AG09309 (cell line): Measurements from ENCODE around the gene SPDYE2B.
"Not testable (repeated sequence)": the region's sequence is repeated elsewhere in the genome, so short reads cannot be mapped to it uniquely, and the experiment has no call there.

ENCODE experiments used
- DNase-seq: peaks from one replicate; pipeline ENCODE4 v3.0.0-alpha.2; 2010; ENCODE audit warnings: low read depth
- H3K4me3 ChIP-seq: 2 replicates; pipeline ENCODE4 v1.5.1; 2011; ENCODE audit warnings: mild to moderate bottlenecking, low read depth, low read length, moderate library complexity; ENCODE audit not compliant: control insufficient read depth

Gene SPDYE2B

GRCh38 chr7:102694008-102694407, 43.9 kb downstream of the SPDYE2B start:
- DNase-seq, H3K4me3 ChIP-seq: not testable (repeated sequence)

DNA sequence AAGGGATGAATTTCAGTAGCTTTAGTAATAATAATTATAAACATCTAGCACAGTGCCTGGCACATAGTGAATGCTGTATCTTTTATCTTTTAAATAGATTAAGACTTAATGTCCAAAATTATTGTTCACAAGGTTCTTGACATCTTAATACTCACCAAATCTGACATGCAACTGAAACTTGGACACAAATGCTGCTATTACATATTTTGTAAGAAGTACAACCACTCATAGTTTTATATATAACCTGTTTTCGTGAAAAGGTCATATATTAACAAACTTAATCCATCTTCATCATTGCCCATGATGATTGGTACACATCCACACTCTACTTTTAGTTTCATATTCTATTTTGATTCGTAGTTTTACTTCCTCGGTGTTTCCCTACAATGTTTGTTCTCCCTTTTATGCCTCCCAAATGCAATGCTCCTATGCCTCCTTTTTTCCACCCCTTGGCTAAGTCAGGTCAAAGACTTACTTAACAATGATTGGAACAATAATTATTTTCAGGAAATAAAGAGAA, 45.0 kb downstream of the SPDYE2B start:
- DNase-seq, H3K4me3 ChIP-seq: not testable (repeated sequence)

DNA sequence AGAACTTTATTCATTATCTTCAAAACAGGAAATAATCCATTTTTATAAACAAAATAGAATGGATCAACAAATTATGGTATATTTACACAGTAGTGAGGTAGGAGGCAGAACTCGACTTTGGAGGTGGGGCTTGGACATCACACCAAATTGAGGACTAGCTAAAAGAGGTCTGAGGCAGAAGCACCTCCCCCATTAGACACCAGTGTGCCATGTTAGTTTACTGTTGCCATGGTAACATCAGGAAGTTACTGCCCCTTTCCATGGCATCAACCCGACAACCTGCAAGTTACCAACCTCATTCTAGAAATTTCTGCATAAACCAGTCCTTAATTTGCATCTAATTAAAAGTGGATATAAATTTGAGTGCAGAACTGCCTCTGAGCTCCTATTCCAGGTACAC, 45.9 kb downstream of the SPDYE2B start:
- H3K4me3 ChIP-seq, DNase-seq: not testable (repeated sequence)

DNA sequence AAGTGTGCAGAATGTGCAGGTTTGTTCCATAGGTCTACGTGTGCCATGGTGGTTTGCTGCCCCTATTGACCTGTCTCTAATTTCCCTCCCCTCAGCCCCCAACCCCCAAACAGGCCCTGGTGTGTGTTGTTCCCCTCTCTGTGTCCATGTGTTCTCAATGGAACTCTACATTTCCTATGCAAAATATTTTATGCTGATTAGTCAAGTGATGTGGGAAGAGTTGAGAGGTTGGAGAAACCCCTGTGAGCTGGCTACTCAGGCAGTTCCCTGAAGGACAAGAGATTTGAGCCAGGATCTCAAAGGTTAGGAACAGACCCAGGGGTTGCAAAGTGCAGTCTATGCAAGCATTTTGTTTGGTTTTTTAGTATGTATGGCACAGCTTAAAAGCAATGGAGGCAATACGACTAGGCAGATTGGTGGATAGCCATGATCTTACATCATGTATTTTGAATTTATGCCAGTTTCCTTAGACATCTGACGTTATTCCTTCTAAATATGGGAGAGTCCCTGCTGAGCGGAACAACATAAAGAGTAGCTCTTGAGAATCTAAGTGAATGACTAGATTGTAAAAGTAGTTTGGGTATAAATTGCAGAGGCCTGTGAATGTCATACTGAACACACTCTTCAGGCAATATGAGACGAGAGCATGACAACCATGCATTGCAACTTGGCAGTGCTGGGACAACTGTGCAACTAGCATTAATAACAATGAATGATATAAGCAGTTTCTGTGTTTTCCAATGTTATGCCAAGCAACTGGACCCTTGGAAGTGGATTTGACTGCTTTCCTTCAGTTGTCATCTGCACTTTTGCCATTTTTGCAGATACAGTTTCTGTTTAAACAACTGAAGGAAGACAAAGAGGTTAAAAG, 47.8 kb downstream of the SPDYE2B start:
- not testable (repeated sequence) for DNase-seq, H3K4me3 ChIP-seq

GRCh38 chr7:102698962-102699750, 49.0 kb downstream of the SPDYE2B start:
- not testable (repeated sequence) for DNase-seq

More at GRCh38 chr7:102698962-102699750, 49.0 kb downstream of the SPDYE2B start:
- H3K4me3 ChIP-seq = not testable (repeated sequence)
